Right lobe of liver (tissue), 4 donors: ENCODE results near the gene SNX21.

Experiments used
- CTCF ChIP-seq, 4 donors: fragments of 200-600 bp in 3 of 4; fragments of 450-650 bp in 1 of 4; IDR thresholded peaks; one replicate each; pipeline versions ENCODE4 v1.5.1 to v1.8.0; 2016 to 2022; ENCODE audit warnings: antibody characterized with exemption in 4 of 4, mild to moderate bottlenecking in 2 of 4
- POLR2A ChIP-seq: fragments of 450-650 bp; IDR thresholded peaks from one replicate; pipeline ENCODE4 v1.6.1; 2017; ENCODE audit warnings: antibody characterized with exemption, mild to moderate bottlenecking
- donor health status: DM: no; HTN: no; CAD: no.
- donor health status: DM: no; HTN: no; CAD: no.
- donor health status: DM: no; HTN: yes; CAD: no.

GRCh38 chr20:45848969-45849582 lies 15.5 kb downstream of the SNX21 start:
- TF ChIP-seq CTCF (IDR thresholded peaks at IDR 0.05) (no peak), POLR2A (no peak)
